Heart left ventricle (tissue), 16 donors: ENCODE measurements around the gene AXIN1. TPM values are rescaled to one million over a fixed set of nuclear protein-coding genes. Genes with fewer than 3 reads are reported as not detected.

Source experiments
- ATAC-seq, 4 donors: fragments of 200-7000 bp; cut with Tn5 transposase; one replicate each; pipeline ENCODE4 v1.9.1; 2020 to 2022; ENCODE audit warnings: moderate library complexity in 4 of 4, mild to moderate bottlenecking in 3 of 4, moderate number of reproducible peaks in 1 of 4
- DNase-seq, 5 donors: peaks; one replicate each; pipeline ENCODE4 v3.0.0-alpha.2; 2020
- H3K27ac ChIP-seq, 12 donors: fragments of 200-600 bp; sonication (generic) in 4 of 12; one replicate each; pipeline versions ENCODE4 v1.5.0 to v1.8.0; 2016 to 2022; ENCODE audit warnings: mild to moderate bottlenecking in 2 of 12
- H3K27me3 ChIP-seq, 9 donors: fragments of 200-600 bp; sonication (generic) in 2 of 9; one replicate each; pipeline versions ENCODE4 v1.5.1 to v1.8.0; 2016 to 2022; ENCODE audit warnings: mild to moderate bottlenecking in 3 of 9
- H3K36me3 ChIP-seq, 9 donors: fragments of 200-600 bp; sonication (generic) in 2 of 9; one replicate each; pipeline versions ENCODE4 v1.5.0 to v1.8.0; 2018 to 2022; ENCODE audit warnings: mild to moderate bottlenecking in 2 of 9
- H3K4me1 ChIP-seq, 12 donors: fragments of 200-600 bp; sonication (generic) in 4 of 12; one replicate each; pipeline versions ENCODE4 v1.5.0 to v1.8.0; 2016 to 2022; ENCODE audit warnings: mild to moderate bottlenecking in 3 of 12
- H3K4me3 ChIP-seq, 12 donors: fragments of 200-600 bp; sonication (generic) in 4 of 12; one replicate each; pipeline versions ENCODE4 v1.5.0 to v1.8.0; 2017 to 2022; ENCODE audit warnings: mild to moderate bottlenecking in 9 of 12, moderate library complexity in 4 of 12
- H3K9me3 ChIP-seq, 12 donors: fragments of 200-600 bp; sonication (generic) in 4 of 12; one replicate each; pipeline versions ENCODE4 v1.5.0 to v1.8.0; 2016 to 2022; ENCODE audit warnings: mild to moderate bottlenecking in 1 of 12
- CTCF ChIP-seq, 12 donors: fragments of 200-600 bp; sonication (generic) in 4 of 12; IDR thresholded peaks; one replicate each; pipeline versions ENCODE4 v1.5.0 to v1.8.0; 2018 to 2022; ENCODE audit warnings: antibody characterized with exemption in 12 of 12, mild to moderate bottlenecking in 5 of 12
- POLR2A ChIP-seq, 2 donors: fragments of 450-650 bp; IDR thresholded peaks; one replicate each; pipeline ENCODE4 v1.6.1; 2017; ENCODE audit warnings: antibody characterized with exemption in 2 of 2, mild to moderate bottlenecking in 2 of 2, moderate library complexity in 2 of 2
- WGBS, 4 donors: extraction: QIAGEN DNeasy Blood & Tissue Kit in 2 of 4; methylation state at CpG; one replicate each; pipeline versions ENCODE4 v1.1.5 to v1.1.7; 2013 to 2018; 5-methylcytosine and 5-hydroxymethylcytosine counted together
- intact Hi-C, 10 donors: fragments of 100-400 bp; cut with DNase I; formaldehyde crosslinking; loops; one replicate each; pipeline versions ENCODE4 v1.11.1 to v1.14.2; 2022
- polyA plus RNA-seq, 2 donors: library from polyadenylated mRNA; stranded (reverse); fragments of 200-250 nt; gene quantifications; one replicate each; pipeline ENCODE4 v1.2.3, GENCODE V29; 2013
- total RNA-seq, 9 donors: library from RNA; depleted of rRNA in 2 of 9; stranded (reverse); fragments of >200 nt in 2 of 9; fragmentation: NEBNext Ultra II Directional in 3 of 9; extraction: Animal tissue kit (Norgen Biotek cat#: 25700) in 3 of 9; gene quantifications; one replicate each; pipeline versions ENCODE4 v1.1.0 to v1.2.4, GENCODE V29; 2016 to 2023
- donor health status: ischemic (EF 13 %, LVEDD 7.1; RV severe dilation, severe dysfunction).
- donor health status: healthy with polysubstance abuse.
- donor health status: DM: no; HTN: yes; CAD: no.
- donor health status: DM: no; HTN: no; CAD: no.
- donor health status: ischemic (EF 25% LVEDD 6.9; RV normal size, moderate dysfunction).
- donor health status: ischemic (EF 25% LVEDD 5.7; RV mildly dilated, moderate dysfunction).
- donor health status: healthy.
- donor health status: DM: yes; HTN: yes; CAD: no.
- donor health status: ischemic (EF 35%, LVEDD 5.7; RV mildly dilated, moderate dysfunction).
- donor health status: nonischemic (EF 11% LVEDD 7.7; RV severe dilation, severe dysfunction).
- donor health status: DM: yes; HTN: yes; CAD: no.
- donor health status: PGD.
- donor health status: ischemic (EF 29% LVEDD 5.4; RV normal size, mild dysfunction).
- donor health status: nonischemic (EF 23%, LVEDD 6.1; RV moderate dilation, normal function).

AXIN1 gene
- total and polyA plus RNA-seq, 11 donors, result 6.8 to 32.0 (median 11.6) TPM

GRCh38 chr16:369866-370436, 17.4 kb upstream of the AXIN1 start:
- DNase-seq (peak in 1 of 5 donors; percentile 58), ATAC-seq (peak in 1 of 4 donors; percentile 44)
- no peaks in the 10 kb centered on the region for H3K9me3 ChIP-seq
- peaks cover 0 to 68% (median 46%) of the 10 kb centered on the region in 9 donors for H3K36me3 ChIP-seq
- no peaks in the 10 kb centered on the region for H3K27me3 ChIP-seq
- peak overlapping the region in 4 of 12 donors; percentile 62 to 79 (median 72) for H3K27ac ChIP-seq
- intact Hi-C loops, result no loop called here
- H3K4me3 ChIP-seq, result peak overlapping the region in 11 of 12 donors; percentile 28 to 61 (median 52)
- WGBS, 4 donors, result 18 to 58% (median 31%) methylated on average over 30 to 44 of the region's 44 CpGs
- TF ChIP-seq POLR2A (IDR thresholded peaks at IDR 0.05) (no peak), CTCF (IDR thresholded peaks at IDR 0.05) (no peak)
- peaks cover 3 to 22% (median 15%) of the 10 kb centered on the region in 12 donors for H3K4me1 ChIP-seq

GRCh38 chr16:369275-369865, 16.8 kb upstream of the AXIN1 start:
- 85 to 89% (median 85%) methylated on average over 20 of the region's 20 CpGs for WGBS, 4 donors
- peaks cover 3 to 22% (median 15%) of the 10 kb centered on the region in 12 donors for H3K4me1 ChIP-seq
- H3K36me3 ChIP-seq, result peaks cover 0 to 62% (median 40%) of the 10 kb centered on the region in 9 donors
- H3K27me3 ChIP-seq, result peaks cover 0 to 3% (median 0%) of the 10 kb centered on the region in 9 donors
- intact Hi-C loops, result no loop called here
- TF ChIP-seq CTCF (IDR thresholded peaks at IDR 0.05) (no peak), POLR2A (IDR thresholded peaks at IDR 0.05) (no peak)
- peak overlapping the region in 8 of 12 donors; percentile 45 to 61 (median 53) for H3K4me3 ChIP-seq
- no peaks in the 10 kb centered on the region for H3K9me3 ChIP-seq
- ATAC-seq (no peak), DNase-seq (peak in 1 of 5 donors; percentile 60)
- H3K27ac ChIP-seq, result no peak overlapping the region

GRCh38 chr16:368388-369158, 16.1 kb upstream of the AXIN1 start:
- intact Hi-C loops, result no loop called here
- Histone ChIP-seq H3K9me3 (no peaks in the 10 kb centered on the region), H3K4me3 (no peak overlapping the region), H3K27me3 (peaks cover 0 to 3% (median 0%) of the 10 kb centered on the region in 9 donors), H3K27ac (no peak overlapping the region), H3K4me1 (peaks cover 3 to 22% (median 15%) of the 10 kb centered on the region in 12 donors), H3K36me3 (peaks cover 0 to 54% (median 34%) of the 10 kb centered on the region in 9 donors)
- WGBS, 4 donors, result 94 to 97% (median 96%) methylated on average over 25 to 29 of the region's 29 CpGs
- DNase-seq (peak in 1 of 5 donors; percentile 29), ATAC-seq (no peak)
- TF ChIP-seq POLR2A (IDR thresholded peaks at IDR 0.05) (no peak), CTCF (IDR thresholded peaks at IDR 0.05) (no peak)
